Calu3 (cell line): Measurements from ENCODE around the gene NTNG1. TPM values are rescaled to one million over a fixed set of nuclear protein-coding genes. Genes with fewer than 3 reads are reported as not detected.

ENCODE experiments used
- BruUV-seq: library from RNA; stranded (reverse); fragments of 400-500 nt; replicated peaks from 2 replicates; lab custom pipeline; 2021; lab: Mats Ljungman, UMichigan
- CTCF ChIA-PET: fragments of 300-600 bp; sonication (Branson Sonifier 250); formaldehyde crosslinking; loops from one replicate; lab custom pipeline; 2022; ENCODE audit warnings: antibody characterized with exemption; lab: Charles Lee
- DNase-seq: peaks from one replicate; pipeline ENCODE4 v3.0.0; 2022
- H3K27ac Mint-ChIP-seq: one replicate; pipeline ENCODE4 v1.8.0; 2022; ENCODE audit warnings: mixed read lengths; ENCODE audit not compliant: unreplicated experiment
- H3K27me3 Mint-ChIP-seq: one replicate; pipeline ENCODE4 v1.8.0; 2022; ENCODE audit warnings: mixed read lengths; ENCODE audit not compliant: unreplicated experiment
- H3K36me3 Mint-ChIP-seq: one replicate; pipeline ENCODE4 v1.8.0; 2022; ENCODE audit warnings: mild to moderate bottlenecking, moderate library complexity, mixed read lengths; ENCODE audit not compliant: insufficient read depth, unreplicated experiment
- H3K4me1 Mint-ChIP-seq: one replicate; pipeline ENCODE4 v1.8.0; 2022; ENCODE audit warnings: mild to moderate bottlenecking, low read depth, mixed read lengths; ENCODE audit not compliant: unreplicated experiment
- H3K4me3 Mint-ChIP-seq: one replicate; pipeline ENCODE4 v1.8.0; 2022; ENCODE audit warnings: mild to moderate bottlenecking, low read depth, moderate library complexity, mixed read lengths; ENCODE audit not compliant: unreplicated experiment
- H3K9me3 Mint-ChIP-seq: one replicate; pipeline ENCODE4 v1.8.0; 2022; ENCODE audit warnings: low read depth, mixed read lengths; ENCODE audit not compliant: unreplicated experiment
- intact Hi-C: fragments of 100-400 bp; cut with micrococcal nuclease; formaldehyde crosslinking; loops from one replicate; pipeline ENCODE4 v1.10.0; 2022; ENCODE audit not compliant: unreplicated experiment
- total RNA-seq: library from RNA; stranded (reverse); gene quantifications from 2 replicates; pipeline ENCODE4 v1.2.3, GENCODE V29; 2022
- TF ChIP-seq, protein P1 (sequence below): fragments of 200-600 bp; IDR thresholded peaks from one replicate; pipeline ENCODE4 v1.8.0; 2022; ENCODE audit warnings: antibody characterized with exemption; ENCODE audit not compliant: unreplicated experiment

The NTNG1 gene
- total RNA-seq, 1 experiment from 2014 or later = 2.6 TPM

DNA sequence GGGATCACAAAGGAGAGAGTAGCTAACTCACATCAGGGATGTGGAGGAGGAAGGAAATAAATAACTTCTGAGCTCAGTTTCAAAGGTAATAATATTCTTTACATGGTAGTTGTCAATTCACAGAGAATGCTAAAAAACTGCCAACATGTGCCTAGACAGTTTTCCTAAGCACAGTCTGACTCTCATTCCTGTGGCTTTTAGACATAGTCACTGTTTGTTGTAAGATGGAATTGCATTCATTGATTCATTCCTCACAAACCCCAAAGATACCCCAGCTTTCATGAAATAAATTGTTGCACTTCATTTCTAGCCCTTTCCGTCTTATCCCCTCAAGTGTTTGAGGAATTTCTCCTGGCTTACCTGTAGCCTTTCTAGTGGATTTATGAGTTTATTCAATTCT is 263.9 kb downstream of the NTNG1 start:
- Mint-ChIP-seq H3K36me3 (no peaks in the 10 kb centered on the region), H3K27ac (no peak overlapping the region), H3K4me3 (no peak overlapping the region), H3K9me3 (no peaks in the 10 kb centered on the region), H3K4me1 (no peaks in the 10 kb centered on the region), H3K27me3 (no peaks in the 10 kb centered on the region)
- CTCF ChIA-PET = no interaction called here
- no peak for DNase-seq
- TF ChIP-seq, protein P1, sequence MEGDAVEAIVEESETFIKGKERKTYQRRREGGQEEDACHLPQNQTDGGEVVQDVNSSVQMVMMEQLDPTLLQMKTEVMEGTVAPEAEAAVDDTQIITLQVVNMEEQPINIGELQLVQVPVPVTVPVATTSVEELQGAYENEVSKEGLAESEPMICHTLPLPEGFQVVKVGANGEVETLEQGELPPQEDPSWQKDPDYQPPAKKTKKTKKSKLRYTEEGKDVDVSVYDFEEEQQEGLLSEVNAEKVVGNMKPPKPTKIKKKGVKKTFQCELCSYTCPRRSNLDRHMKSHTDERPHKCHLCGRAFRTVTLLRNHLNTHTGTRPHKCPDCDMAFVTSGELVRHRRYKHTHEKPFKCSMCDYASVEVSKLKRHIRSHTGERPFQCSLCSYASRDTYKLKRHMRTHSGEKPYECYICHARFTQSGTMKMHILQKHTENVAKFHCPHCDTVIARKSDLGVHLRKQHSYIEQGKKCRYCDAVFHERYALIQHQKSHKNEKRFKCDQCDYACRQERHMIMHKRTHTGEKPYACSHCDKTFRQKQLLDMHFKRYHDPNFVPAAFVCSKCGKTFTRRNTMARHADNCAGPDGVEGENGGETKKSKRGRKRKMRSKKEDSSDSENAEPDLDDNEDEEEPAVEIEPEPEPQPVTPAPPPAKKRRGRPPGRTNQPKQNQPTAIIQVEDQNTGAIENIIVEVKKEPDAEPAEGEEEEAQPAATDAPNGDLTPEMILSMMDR = no peak
- BruUV-seq = no TSS peak
- intact Hi-C loops = no loop called here

DNA sequence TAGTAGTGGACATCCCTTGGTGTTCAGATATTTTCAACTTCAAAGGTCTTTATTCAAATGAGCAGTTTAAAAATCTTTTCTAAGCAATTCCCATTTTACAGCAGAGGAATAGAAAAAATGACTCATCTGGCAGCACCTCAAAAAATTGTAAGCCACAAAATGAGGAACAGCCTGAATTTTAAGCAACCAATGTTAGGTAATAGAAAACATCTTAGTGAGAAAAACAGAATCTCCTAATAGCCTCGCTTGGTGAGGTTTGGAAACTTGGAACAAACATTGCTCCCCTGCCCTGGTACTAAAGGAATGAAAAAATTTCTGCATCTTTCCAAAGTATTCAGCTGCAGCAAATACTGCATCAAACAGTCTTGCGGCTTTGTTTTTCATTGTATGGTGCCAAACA is 264.4 kb downstream of the NTNG1 start:
- Mint-ChIP-seq H3K4me3 (no peak overlapping the region), H3K4me1 (no peaks in the 10 kb centered on the region), H3K9me3 (no peaks in the 10 kb centered on the region), H3K27ac (no peak overlapping the region), H3K27me3 (no peaks in the 10 kb centered on the region), H3K36me3 (no peaks in the 10 kb centered on the region)
- no peak for DNase-seq
- TF ChIP-seq, protein P1 = no peak
- no TSS peak for BruUV-seq
- CTCF ChIA-PET = no interaction called here
- intact Hi-C loops = no loop called here

DNA sequence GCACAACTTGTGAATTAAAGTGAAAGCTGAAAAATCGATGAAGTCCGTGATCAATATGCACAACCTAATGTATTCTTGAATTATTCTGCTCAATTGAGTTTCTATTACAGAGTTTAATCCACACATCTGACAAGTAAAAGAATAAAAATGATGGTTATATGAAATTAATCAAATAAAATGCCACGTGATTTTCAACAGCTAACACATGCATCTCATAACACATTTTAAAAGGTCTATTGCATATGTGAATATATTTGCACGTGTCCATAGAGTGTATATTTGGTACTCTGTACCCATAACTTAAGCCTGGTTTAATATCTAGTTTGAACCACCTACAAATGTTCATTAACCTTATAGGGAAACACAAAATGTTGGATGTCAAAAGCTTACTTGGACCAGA is 266.2 kb downstream of the NTNG1 start:
- no peak for DNase-seq
- no peaks in the 10 kb centered on the region for H3K9me3 Mint-ChIP-seq
- no peak overlapping the region for H3K4me3 Mint-ChIP-seq
- no peaks in the 10 kb centered on the region for H3K4me1 Mint-ChIP-seq
- H3K27me3 Mint-ChIP-seq = no peaks in the 10 kb centered on the region
- CTCF ChIA-PET = no interaction called here
- BruUV-seq = no TSS peak
- no peak overlapping the region for H3K27ac Mint-ChIP-seq
- intact Hi-C loops = no loop called here
- H3K36me3 Mint-ChIP-seq = no peaks in the 10 kb centered on the region
- TF ChIP-seq, protein P1 = no peak

DNA sequence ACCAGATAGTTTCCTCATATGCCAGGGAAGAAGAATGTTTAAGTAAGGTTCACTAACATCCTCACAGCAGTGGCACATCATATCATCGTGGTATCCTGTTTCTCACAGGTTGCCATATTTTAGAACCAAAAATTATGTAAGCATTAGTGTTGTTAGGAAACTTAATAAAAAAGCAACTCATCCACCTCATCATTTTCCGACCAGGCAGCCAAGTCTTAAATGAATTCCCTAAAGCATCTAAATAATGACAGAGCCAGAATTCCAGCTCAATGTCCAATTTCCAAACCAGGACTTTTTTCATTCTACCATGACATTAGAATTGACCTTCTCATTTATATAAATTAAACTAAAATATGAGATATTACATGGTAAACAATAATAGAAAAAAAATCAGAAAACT is 272.7 kb downstream of the NTNG1 start:
- Mint-ChIP-seq H3K27me3 (no peaks in the 10 kb centered on the region), H3K27ac (no peak overlapping the region), H3K4me1 (no peaks in the 10 kb centered on the region), H3K36me3 (no peaks in the 10 kb centered on the region), H3K9me3 (no peaks in the 10 kb centered on the region), H3K4me3 (no peak overlapping the region)
- CTCF ChIA-PET = no interaction called here
- no peak for DNase-seq
- intact Hi-C loops = no loop called here
- BruUV-seq = no TSS peak
- TF ChIP-seq, protein P1 = no peak
